SK-N-SH treated with all-trans-retinoic acid at 6 μM for 48 hours (cell line): ENCODE measurements around the gene ADAMTSL3.

Experiments
- BACH2 ChIP-seq: fragments of 250-450 bp; sonication (Bioruptor Pico); IDR thresholded peaks from 2 replicates; pipeline ENCODE4 v1.9.0; 2021; ENCODE audit warnings: mild to moderate bottlenecking, borderline replicate concordance
- OSR1 ChIP-seq: fragments of 250-450 bp; sonication (Bioruptor Pico); IDR thresholded peaks from 2 replicates; pipeline ENCODE4 v1.8.0; 2022; ENCODE audit warnings: moderate library complexity, mild to moderate bottlenecking, inconsistent platforms
- PATZ1 ChIP-seq: fragments of 250-450 bp; sonication (Bioruptor Pico); IDR thresholded peaks from 2 replicates; pipeline ENCODE4 v1.8.0; 2020; ENCODE audit warnings: mild to moderate bottlenecking, moderate library complexity, borderline replicate concordance
- PPARA ChIP-seq: fragments of 250-450 bp; sonication (Bioruptor Pico); IDR thresholded peaks from 2 replicates; pipeline ENCODE4 v1.5.0; 2020; ENCODE audit warnings: mild to moderate bottlenecking, borderline replicate concordance

GRCh38 chr15:83977992-83978391, 324.1 kb downstream of the ADAMTSL3 start:
- TF ChIP-seq PATZ1 (CRISPR knock-in tag) (no peak), BACH2 (CRISPR knock-in tag) (no peak), PPARA (no peak), OSR1 (CRISPR knock-in tag) (no peak)
